ENCODE results near the gene HSPH1. TPM values are rescaled to one million over a fixed set of nuclear protein-coding genes. Genes with fewer than 3 reads are reported as not detected.

Gene HSPH1
- polyA plus RNA-seq, 3 donors, result 141 to 161 (median 146) TPM

GRCh38 chr13:31133621-31134020 lies 28.1 kb downstream of the HSPH1 start:
- DNase-seq (ENCODE audit: low read depth in 3 of 3, low spot score in 2 of 3), result no peak

- DNase-seq (ENCODE audit: low read depth in 3 of 3, low spot score in 2 of 3), result no peak
Observed at GRCh38 chr13:31131470-31131961, 30.2 kb downstream of the HSPH1 start.

GRCh38 chr13:31129419-31129818 lies 32.3 kb downstream of the HSPH1 start:
- no peak for DNase-seq (ENCODE audit: low read depth in 3 of 3, low spot score in 2 of 3)

GRCh38 chr13:31124204-31124603 lies 37.5 kb downstream of the HSPH1 start:
- no peak for DNase-seq (ENCODE audit: low read depth in 3 of 3, low spot score in 2 of 3)

GRCh38 chr13:31122544-31123260 lies 39.0 kb downstream of the HSPH1 start:
- no peak for DNase-seq (ENCODE audit: low read depth in 3 of 3, low spot score in 2 of 3)

- no peak for DNase-seq (ENCODE audit: low read depth in 3 of 3, low spot score in 2 of 3)
Observed at GRCh38 chr13:31122143-31122542, 39.6 kb downstream of the HSPH1 start.

- peak in 2 of 3 donors; percentile 5 to 13 for DNase-seq (ENCODE audit: low read depth in 3 of 3, low spot score in 2 of 3)
Observed at GRCh38 chr13:31121379-31122140, 40.1 kb downstream of the HSPH1 start.

- no peak for DNase-seq (ENCODE audit: low read depth in 3 of 3, low spot score in 2 of 3)
Observed at GRCh38 chr13:31119966-31120700, 41.6 kb downstream of the HSPH1 start.

GRCh38 chr13:31119526-31119925 lies 42.2 kb downstream of the HSPH1 start:
- DNase-seq (ENCODE audit: low read depth in 3 of 3, low spot score in 2 of 3), result no peak

GRCh38 chr13:31116224-31116623 lies 45.5 kb downstream of the HSPH1 start:
- DNase-seq (ENCODE audit: low read depth in 3 of 3, low spot score in 2 of 3), result no peak

GRCh38 chr13:31115616-31116015 lies 46.1 kb downstream of the HSPH1 start:
- no peak for DNase-seq (ENCODE audit: low read depth in 3 of 3, low spot score in 2 of 3)

- DNase-seq (ENCODE audit: low read depth in 3 of 3, low spot score in 2 of 3), result no peak
Observed at GRCh38 chr13:31114641-31115040, 47.1 kb downstream of the HSPH1 start.

- DNase-seq (ENCODE audit: low read depth in 3 of 3, low spot score in 2 of 3), result no peak
Observed at GRCh38 chr13:31111136-31111535, 50.6 kb downstream of the HSPH1 start.

GRCh38 chr13:31110617-31111016 lies 51.1 kb downstream of the HSPH1 start:
- DNase-seq (ENCODE audit: low read depth in 3 of 3, low spot score in 2 of 3), result no peak

GRCh38 chr13:31110169-31110568 lies 51.5 kb downstream of the HSPH1 start:
- DNase-seq (ENCODE audit: low read depth in 3 of 3, low spot score in 2 of 3), result no peak

GRCh38 chr13:31107109-31107508 lies 54.6 kb downstream of the HSPH1 start:
- DNase-seq (ENCODE audit: low read depth in 3 of 3, low spot score in 2 of 3), result no peak

GRCh38 chr13:31105856-31106255 lies 55.8 kb downstream of the HSPH1 start:
- no peak for DNase-seq (ENCODE audit: low read depth in 3 of 3, low spot score in 2 of 3)

GRCh38 chr13:31105020-31105795 lies 56.5 kb downstream of the HSPH1 start:
- no peak for DNase-seq (ENCODE audit: low read depth in 3 of 3, low spot score in 2 of 3)

- no peak for DNase-seq (ENCODE audit: low read depth in 3 of 3, low spot score in 2 of 3)
Observed at GRCh38 chr13:31102905-31103304, 58.8 kb downstream of the HSPH1 start.

- DNase-seq (ENCODE audit: low read depth in 3 of 3, low spot score in 2 of 3), result no peak
Observed at GRCh38 chr13:31101472-31102170, 60.1 kb downstream of the HSPH1 start.
